OCI-LY7 (cell line): Measurements from ENCODE around the gene APOB. TPM values are rescaled to one million over a fixed set of nuclear protein-coding genes. Genes with fewer than 3 reads are reported as not detected.

Experiments
- BruUV-seq: library from RNA; stranded (reverse); fragments of 400-500 nt; replicated peaks from 2 replicates; lab custom pipeline; 2021; lab: Mats Ljungman, UMichigan
- CTCF ChIA-PET: fragments of 300-600 bp; sonication (Branson Sonifier 250); formaldehyde crosslinking; loops from one replicate; lab custom pipeline; 2022; ENCODE audit warnings: antibody characterized with exemption; ENCODE audit not compliant: unreplicated experiment; lab: Charles Lee
- POLR2A ChIA-PET: fragments of 300-600 bp; sonication (Branson Sonifier 250); formaldehyde crosslinking; loops from one replicate; lab custom pipeline; 2022; ENCODE audit warnings: antibody characterized with exemption; lab: Charles Lee
- DNase-seq: peaks from one replicate; pipeline ENCODE4 v3.0.0-alpha.2; 2015; ENCODE audit warnings: low spot score
- H2AFZ ChIP-seq: fragments of 200-600 bp; sonication (generic), shearing (Covaris generic); 2 replicates; pipeline ENCODE4 v1.6.1; 2014; ENCODE audit warnings: mild to moderate bottlenecking, antibody characterized with exemption, low read length, moderate library complexity
- H3K27ac ChIP-seq: fragments of 200-600 bp; sonication (generic); 2 replicates; pipeline ENCODE4 v1.5.1; 2014; ENCODE audit warnings: mixed run types, low read depth, mild to moderate bottlenecking, moderate library complexity, low read length, inconsistent platforms; ENCODE audit not compliant: poor library complexity, severe bottlenecking
- H3K36me3 ChIP-seq: fragments of 200-600 bp; sonication (generic); 2 replicates; pipeline ENCODE4 v1.6.1; 2014; ENCODE audit warnings: mild to moderate bottlenecking, antibody characterized with exemption, low read length, moderate library complexity, mixed read lengths; ENCODE audit not compliant: insufficient read depth
- H3K4me1 ChIP-seq: fragments of 200-600 bp; sonication (generic); 2 replicates; pipeline ENCODE4 v1.5.1; 2014; ENCODE audit warnings: mild to moderate bottlenecking, low read length; ENCODE audit not compliant: insufficient read depth, poor library complexity, severe bottlenecking
- H3K4me2 ChIP-seq: fragments of 200-600 bp; sonication (generic); 2 replicates; pipeline ENCODE4 v1.6.1; 2014; ENCODE audit warnings: mild to moderate bottlenecking, low read length
- H3K4me3 ChIP-seq: fragments of 200-600 bp; sonication (generic); 2 replicates; pipeline ENCODE4 v1.5.1; 2014; ENCODE audit warnings: mild to moderate bottlenecking, low read depth, low read length; ENCODE audit not compliant: poor library complexity, severe bottlenecking
- H3K79me2 ChIP-seq: fragments of 200-600 bp; sonication (generic); 2 replicates; pipeline ENCODE4 v1.6.1; 2016; ENCODE audit warnings: low read depth, mild to moderate bottlenecking, low read length, moderate library complexity, mixed read lengths; ENCODE audit not compliant: insufficient read depth
- H3K9me2 ChIP-seq: fragments of 200-600 bp; sonication (generic); 2 replicates; pipeline ENCODE4 v1.6.1; 2016; ENCODE audit warnings: mild to moderate bottlenecking, low read length, mixed read lengths; ENCODE audit not compliant: insufficient read depth
- H3K9me3 ChIP-seq: fragments of 200-600 bp; sonication (generic); 2 replicates; pipeline ENCODE4 v1.6.1; 2014; ENCODE audit warnings: mild to moderate bottlenecking, mixed run types, low read length, mixed read lengths
- H4K20me1 ChIP-seq: fragments of 200-600 bp; sonication (generic); 2 replicates; pipeline ENCODE4 v1.6.1; 2014; ENCODE audit warnings: mild to moderate bottlenecking, antibody characterized with exemption, low read length, moderate library complexity, mixed read lengths; ENCODE audit not compliant: insufficient read depth
- EZH2phosphoT487 ChIP-seq: fragments of 200-600 bp; sonication (generic); IDR thresholded peaks from 2 replicates; pipeline ENCODE4 v1.6.1; 2018; ENCODE audit warnings: low read depth, borderline replicate concordance, mild to moderate bottlenecking, mixed run types, antibody characterized with exemption, low read length, moderate library complexity, mixed read lengths
- intact Hi-C: fragments of 100-400 bp; cut with micrococcal nuclease; formaldehyde crosslinking; loops from one replicate; pipeline ENCODE4 v1.10.0; 2022; ENCODE audit not compliant: unreplicated experiment
- total RNA-seq, 2 experiments: library from RNA; depleted of rRNA in 1 of 2; stranded (reverse); fragments of >200 nt in 1 of 2; shearing (Covaris generic) in 1 of 2; gene quantifications; 2 replicates each; pipeline ENCODE4 v1.2.3, GENCODE V29; 2014 to 2022
- TF ChIP-seq, protein P1 (sequence below): fragments of 200-600 bp; sonication (generic); conservative IDR thresholded peaks from 2 replicates; pipeline ENCODE4 v1.5.1; 2014; ENCODE audit warnings: mild to moderate bottlenecking, antibody characterized with exemption, low read length, moderate library complexity, mixed read lengths

APOB gene
- total RNA-seq, 2 experiments from 2014 or later = 0.03 TPM; not detected in 1

DNA sequence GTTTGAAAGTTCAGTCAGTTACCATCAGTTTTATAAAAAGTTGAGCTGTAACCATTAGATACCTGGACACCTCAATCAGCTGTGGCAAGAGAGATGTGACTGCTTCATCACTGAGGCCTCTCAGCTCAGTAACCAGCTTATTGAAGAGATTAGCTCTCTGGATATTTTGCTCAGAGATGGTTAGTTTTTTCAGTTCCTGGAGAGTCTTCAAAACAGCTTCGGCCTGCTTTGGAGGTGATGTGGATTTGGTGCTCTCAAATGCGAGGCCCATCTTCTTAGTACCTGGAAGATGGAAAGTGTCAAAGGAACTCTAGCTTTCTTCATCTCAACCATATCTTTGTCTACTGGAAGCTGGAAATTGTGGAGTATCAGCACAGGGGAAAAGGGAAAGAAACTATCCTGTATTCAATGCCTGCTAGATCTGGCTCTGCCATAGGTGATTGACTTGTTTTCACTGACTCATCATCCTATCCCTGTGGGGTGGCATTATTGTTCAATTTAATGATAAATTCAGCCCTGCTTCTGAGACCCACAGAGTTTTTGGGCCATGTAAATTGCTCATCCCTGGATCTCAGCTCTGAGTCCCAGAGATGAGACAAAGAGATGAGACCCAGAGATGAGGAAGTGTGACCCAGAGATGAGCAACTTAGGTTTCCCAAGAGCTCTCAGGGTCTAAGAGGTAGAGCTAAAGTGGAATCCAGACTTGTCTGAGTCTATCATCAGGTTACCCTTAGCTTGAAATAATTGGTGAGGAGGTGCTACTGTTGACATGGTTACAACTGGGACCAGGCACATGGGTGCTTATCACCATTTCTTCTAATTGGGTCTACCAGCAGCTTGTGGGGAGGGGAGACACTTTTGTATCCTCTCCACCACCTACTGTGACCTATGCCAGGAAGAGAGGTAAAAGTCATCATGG, 10.4 kb downstream of the APOB start:
- Histone ChIP-seq H3K4me2 (no peak overlapping the region), H3K9me2 (no peaks in the 10 kb centered on the region), H2AFZ (no peak overlapping the region), H3K27ac (no peak overlapping the region), H3K4me3 (no peak overlapping the region), H3K36me3 (no peaks in the 10 kb centered on the region), H3K4me1 (no peaks in the 10 kb centered on the region), H3K79me2 (no peaks in the 10 kb centered on the region), H3K9me3 (no peaks in the 10 kb centered on the region), H4K20me1 (no peaks in the 10 kb centered on the region)
- ChIA-PET CTCF (no interaction called here), POLR2A (interaction anchor here (1.1 kb wide), 1 partner anchor 28 kb away, joined by 3 read pairs; no protein-coding TSS in a partner anchor)
- no TSS peak for BruUV-seq
- no peak for DNase-seq
- intact Hi-C loops = no loop called here
- TF ChIP-seq EZH2phosphoT487 = no peak
- TF ChIP-seq, protein P1, sequence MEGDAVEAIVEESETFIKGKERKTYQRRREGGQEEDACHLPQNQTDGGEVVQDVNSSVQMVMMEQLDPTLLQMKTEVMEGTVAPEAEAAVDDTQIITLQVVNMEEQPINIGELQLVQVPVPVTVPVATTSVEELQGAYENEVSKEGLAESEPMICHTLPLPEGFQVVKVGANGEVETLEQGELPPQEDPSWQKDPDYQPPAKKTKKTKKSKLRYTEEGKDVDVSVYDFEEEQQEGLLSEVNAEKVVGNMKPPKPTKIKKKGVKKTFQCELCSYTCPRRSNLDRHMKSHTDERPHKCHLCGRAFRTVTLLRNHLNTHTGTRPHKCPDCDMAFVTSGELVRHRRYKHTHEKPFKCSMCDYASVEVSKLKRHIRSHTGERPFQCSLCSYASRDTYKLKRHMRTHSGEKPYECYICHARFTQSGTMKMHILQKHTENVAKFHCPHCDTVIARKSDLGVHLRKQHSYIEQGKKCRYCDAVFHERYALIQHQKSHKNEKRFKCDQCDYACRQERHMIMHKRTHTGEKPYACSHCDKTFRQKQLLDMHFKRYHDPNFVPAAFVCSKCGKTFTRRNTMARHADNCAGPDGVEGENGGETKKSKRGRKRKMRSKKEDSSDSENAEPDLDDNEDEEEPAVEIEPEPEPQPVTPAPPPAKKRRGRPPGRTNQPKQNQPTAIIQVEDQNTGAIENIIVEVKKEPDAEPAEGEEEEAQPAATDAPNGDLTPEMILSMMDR = no peak

DNA sequence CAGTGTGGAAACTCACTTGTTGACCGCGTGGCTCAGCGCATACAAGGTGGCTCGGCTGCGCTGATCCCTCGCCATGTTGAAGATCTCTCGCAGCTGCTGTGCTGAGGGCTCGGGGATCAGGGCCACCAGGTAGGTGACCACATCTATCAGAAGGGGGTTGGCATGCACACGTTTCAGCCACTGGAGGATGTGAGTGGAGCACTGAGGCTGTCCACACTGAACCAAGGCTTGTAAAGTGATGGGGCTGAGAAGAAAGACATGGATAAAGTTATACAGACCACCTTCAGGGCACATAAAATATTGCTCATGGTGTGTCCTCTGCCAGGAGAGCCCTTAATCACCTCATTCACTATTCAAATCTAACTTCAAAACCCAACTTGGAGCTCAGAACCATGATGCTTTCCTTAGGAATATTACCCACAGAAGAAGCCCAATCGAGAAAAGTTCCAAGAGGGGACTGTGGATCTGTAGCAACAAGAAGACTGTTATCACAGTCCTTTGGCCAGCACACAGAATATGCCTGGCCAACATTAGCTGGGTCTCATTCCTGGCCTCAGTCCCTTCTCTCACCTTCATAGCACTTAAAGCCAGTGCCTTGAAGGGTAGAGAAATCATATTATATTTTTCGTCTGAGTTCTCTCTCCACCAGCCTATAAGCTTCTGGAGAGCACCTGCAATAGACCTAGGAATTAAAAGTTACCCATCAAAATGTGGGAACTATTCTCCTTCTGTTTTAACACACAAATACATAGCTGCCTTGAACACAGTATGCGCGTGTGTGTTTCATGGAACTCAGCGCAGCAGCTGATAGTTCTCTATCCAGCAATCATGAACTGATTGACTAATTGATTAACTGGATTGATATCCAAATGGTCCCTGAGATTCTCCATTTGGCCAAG, 11.3 kb downstream of the APOB start:
- Histone ChIP-seq H3K4me2 (no peak overlapping the region), H3K9me3 (no peaks in the 10 kb centered on the region), H4K20me1 (no peaks in the 10 kb centered on the region), H2AFZ (no peak overlapping the region), H3K9me2 (no peaks in the 10 kb centered on the region), H3K4me3 (no peak overlapping the region), H3K4me1 (no peaks in the 10 kb centered on the region), H3K27ac (no peak overlapping the region), H3K36me3 (no peaks in the 10 kb centered on the region), H3K79me2 (no peaks in the 10 kb centered on the region)
- POLR2A ChIA-PET = interaction anchor here (0.6 to 1.1 kb wide), 2 partner anchors 27 to 56 kb away, joined by 3 read pairs; no protein-coding TSS in a partner anchor
- no TSS peak for BruUV-seq
- TF ChIP-seq, protein P1 = no peak
- no peak for TF ChIP-seq EZH2phosphoT487
- CTCF ChIA-PET = no interaction called here
- no peak for DNase-seq
- intact Hi-C loops = no loop called here
